Measurements from ENCODE around the gene CDC42BPA.

Gene CDC42BPA

DNA sequence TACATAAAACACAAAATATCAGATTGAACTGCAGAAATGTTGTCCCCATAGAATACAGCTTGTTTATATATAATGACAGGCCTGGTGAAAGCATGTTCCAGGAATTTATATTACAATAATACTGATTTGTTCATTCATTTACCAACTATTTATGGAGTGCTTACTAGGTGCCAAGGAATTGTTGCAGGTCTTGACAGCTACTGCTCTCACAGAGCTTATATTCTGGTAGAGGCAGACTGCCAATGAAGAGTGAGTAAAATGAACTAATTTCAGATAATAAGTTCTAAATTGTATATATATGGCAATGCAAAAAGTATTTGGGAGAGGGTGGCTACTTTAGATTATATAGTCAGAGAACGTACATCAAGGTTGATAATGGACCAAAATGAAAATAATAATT, 226.2 kb downstream of the CDC42BPA start:
- peaks cover 12% of the 10 kb centered on the region for H3K27me3 ChIP-seq (ENCODE audit: insufficient read depth, low read length, poor library complexity)
- H2AFZ ChIP-seq (ENCODE audit: low read depth, low read length): no peak overlapping the region
- no peak for TF ChIP-seq EZH2 (IDR thresholded peaks at IDR 0.05; ENCODE audit: borderline replicate concordance, low read depth, low read length, severe bottlenecking)
- TF ChIP-seq, protein P1, sequence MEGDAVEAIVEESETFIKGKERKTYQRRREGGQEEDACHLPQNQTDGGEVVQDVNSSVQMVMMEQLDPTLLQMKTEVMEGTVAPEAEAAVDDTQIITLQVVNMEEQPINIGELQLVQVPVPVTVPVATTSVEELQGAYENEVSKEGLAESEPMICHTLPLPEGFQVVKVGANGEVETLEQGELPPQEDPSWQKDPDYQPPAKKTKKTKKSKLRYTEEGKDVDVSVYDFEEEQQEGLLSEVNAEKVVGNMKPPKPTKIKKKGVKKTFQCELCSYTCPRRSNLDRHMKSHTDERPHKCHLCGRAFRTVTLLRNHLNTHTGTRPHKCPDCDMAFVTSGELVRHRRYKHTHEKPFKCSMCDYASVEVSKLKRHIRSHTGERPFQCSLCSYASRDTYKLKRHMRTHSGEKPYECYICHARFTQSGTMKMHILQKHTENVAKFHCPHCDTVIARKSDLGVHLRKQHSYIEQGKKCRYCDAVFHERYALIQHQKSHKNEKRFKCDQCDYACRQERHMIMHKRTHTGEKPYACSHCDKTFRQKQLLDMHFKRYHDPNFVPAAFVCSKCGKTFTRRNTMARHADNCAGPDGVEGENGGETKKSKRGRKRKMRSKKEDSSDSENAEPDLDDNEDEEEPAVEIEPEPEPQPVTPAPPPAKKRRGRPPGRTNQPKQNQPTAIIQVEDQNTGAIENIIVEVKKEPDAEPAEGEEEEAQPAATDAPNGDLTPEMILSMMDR (IDR thresholded peaks at IDR 0.05; ENCODE audit: borderline replicate concordance, extremely low read depth, low read length, poor library complexity, severe bottlenecking): no peak
- H3K9ac ChIP-seq (ENCODE audit: low read depth, low read length): no peak overlapping the region
- H3K9me3 ChIP-seq (ENCODE audit: insufficient read depth, low read length, severe bottlenecking): no peaks in the 10 kb centered on the region
- no peak overlapping the region for H3K27ac ChIP-seq (ENCODE audit: low read length)
- ATAC-seq (ENCODE audit: insufficient read depth, low read depth) (no peak), DNase-seq (no peak)
- no peak overlapping the region for H3K4me2 ChIP-seq (ENCODE audit: insufficient read depth, low read length)
- no peak overlapping the region for H3K4me3 ChIP-seq (ENCODE audit: low read depth in 1 of 2, low read length in 2 of 2)
- no peaks in the 10 kb centered on the region for H4K20me1 ChIP-seq (ENCODE audit: insufficient read depth, low read length)
- no peaks in the 10 kb centered on the region for H3K4me1 ChIP-seq (ENCODE audit: insufficient read depth, low read length)
- H3K36me3 ChIP-seq (ENCODE audit: insufficient read depth, low read length): no peaks in the 10 kb centered on the region
- no peaks in the 10 kb centered on the region for H3K79me2 ChIP-seq (ENCODE audit: insufficient read depth, low read length)

DNA sequence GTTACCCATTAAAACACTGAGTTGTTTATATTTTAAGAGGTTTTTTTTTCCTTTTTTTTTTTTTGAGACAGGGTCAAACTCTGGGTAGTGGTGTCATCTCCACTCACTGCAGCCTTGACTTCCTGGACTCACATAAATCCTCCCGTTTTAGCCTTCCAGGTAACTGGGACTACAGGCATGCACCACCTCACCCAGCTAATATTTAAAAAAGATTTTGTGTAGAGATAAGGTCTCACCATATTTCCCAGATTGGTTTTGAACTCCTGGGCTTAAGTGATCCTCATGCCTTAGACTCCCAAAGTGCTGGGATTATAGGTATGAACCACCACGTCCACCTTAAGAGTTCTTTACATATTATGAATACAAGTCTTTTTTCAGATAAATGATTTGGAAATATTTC, 231.7 kb downstream of the CDC42BPA start:
- H4K20me1 ChIP-seq (ENCODE audit: insufficient read depth, low read length): no peaks in the 10 kb centered on the region
- H3K9ac ChIP-seq (ENCODE audit: low read depth, low read length): no peak overlapping the region
- H3K4me3 ChIP-seq (ENCODE audit: low read depth in 1 of 2, low read length in 2 of 2): no peak overlapping the region
- TF ChIP-seq EZH2 (IDR thresholded peaks at IDR 0.05; ENCODE audit: borderline replicate concordance, low read depth, low read length, severe bottlenecking): no peak
- TF ChIP-seq, protein P1 (IDR thresholded peaks at IDR 0.05; ENCODE audit: borderline replicate concordance, extremely low read depth, low read length, poor library complexity, severe bottlenecking): no peak
- H3K4me1 ChIP-seq (ENCODE audit: insufficient read depth, low read length): no peaks in the 10 kb centered on the region
- DNase-seq (no peak), ATAC-seq (ENCODE audit: insufficient read depth, low read depth) (no peak)
- H3K9me3 ChIP-seq (ENCODE audit: insufficient read depth, low read length, severe bottlenecking): no peaks in the 10 kb centered on the region
- no peaks in the 10 kb centered on the region for H3K36me3 ChIP-seq (ENCODE audit: insufficient read depth, low read length)
- no peaks in the 10 kb centered on the region for H3K79me2 ChIP-seq (ENCODE audit: insufficient read depth, low read length)
- H2AFZ ChIP-seq (ENCODE audit: low read depth, low read length): no peak overlapping the region
- no peak overlapping the region for H3K4me2 ChIP-seq (ENCODE audit: insufficient read depth, low read length)
- no peaks in the 10 kb centered on the region for H3K27me3 ChIP-seq (ENCODE audit: insufficient read depth, low read length, poor library complexity)
- no peak overlapping the region for H3K27ac ChIP-seq (ENCODE audit: low read length)

DNA sequence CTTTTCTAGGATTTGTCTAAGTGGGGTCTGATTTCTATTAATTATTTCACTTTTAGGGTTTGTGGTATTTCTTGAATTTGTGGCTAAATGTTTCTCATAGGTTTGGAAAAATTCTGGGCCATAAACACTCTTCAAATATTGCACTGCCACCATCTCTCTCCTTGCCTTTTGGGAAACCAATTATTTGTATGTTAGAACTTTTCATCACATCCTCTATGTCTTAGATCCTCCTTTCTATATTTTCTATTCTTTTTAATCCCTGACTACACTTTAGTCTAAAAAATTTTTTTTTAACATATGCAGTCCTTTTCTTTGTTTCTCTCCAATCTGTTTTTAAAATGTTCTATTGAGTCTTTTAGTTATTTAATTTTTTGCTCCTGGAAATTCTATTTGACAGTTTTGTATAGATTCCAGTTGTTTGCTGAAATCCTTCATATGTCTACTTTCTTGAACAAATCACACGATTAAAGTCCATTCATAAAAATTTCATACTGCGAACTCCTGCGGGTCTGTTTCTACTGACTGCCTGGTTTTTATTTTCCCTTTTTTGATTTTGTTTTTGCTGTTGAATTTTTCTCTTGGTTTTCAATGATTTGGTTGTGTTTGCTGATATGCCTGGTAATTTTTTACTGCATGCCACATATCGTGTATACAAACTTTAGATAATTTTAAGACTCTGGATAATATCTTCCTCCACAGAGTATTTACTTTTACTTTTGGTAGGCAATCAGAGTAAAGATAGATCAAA, 235.1 kb downstream of the CDC42BPA start:
- no peaks in the 10 kb centered on the region for H3K9me3 ChIP-seq (ENCODE audit: insufficient read depth, low read length, severe bottlenecking)
- no peaks in the 10 kb centered on the region for H3K79me2 ChIP-seq (ENCODE audit: insufficient read depth, low read length)
- no peak overlapping the region for H3K9ac ChIP-seq (ENCODE audit: low read depth, low read length)
- H2AFZ ChIP-seq (ENCODE audit: low read depth, low read length): no peak overlapping the region
- no peak for TF ChIP-seq EZH2 (IDR thresholded peaks at IDR 0.05; ENCODE audit: borderline replicate concordance, low read depth, low read length, severe bottlenecking)
- TF ChIP-seq, protein P1 (IDR thresholded peaks at IDR 0.05; ENCODE audit: borderline replicate concordance, extremely low read depth, low read length, poor library complexity, severe bottlenecking): no peak
- ATAC-seq (ENCODE audit: insufficient read depth, low read depth) (no peak), DNase-seq (no peak)
- H3K27ac ChIP-seq (ENCODE audit: low read length): no peak overlapping the region
- no peaks in the 10 kb centered on the region for H3K36me3 ChIP-seq (ENCODE audit: insufficient read depth, low read length)
- H3K4me3 ChIP-seq (ENCODE audit: low read depth in 1 of 2, low read length in 2 of 2): no peak overlapping the region
- H3K4me2 ChIP-seq (ENCODE audit: insufficient read depth, low read length): no peak overlapping the region
- no peaks in the 10 kb centered on the region for H3K4me1 ChIP-seq (ENCODE audit: insufficient read depth, low read length)
- H3K27me3 ChIP-seq (ENCODE audit: insufficient read depth, low read length, poor library complexity): no peaks in the 10 kb centered on the region
- H4K20me1 ChIP-seq (ENCODE audit: insufficient read depth, low read length): no peaks in the 10 kb centered on the region
